22Rv1 (cell line): Measurements from ENCODE around the gene GALNT4.

Source experiments
- H3K27ac ChIP-seq: fragments of 450-650 bp; 2 replicates; pipeline ENCODE4 v1.5.1; 2017
- CTCF ChIP-seq: fragments of 450-650 bp; IDR thresholded peaks from 2 replicates; pipeline ENCODE4 v1.5.1; 2017; ENCODE audit warnings: mild to moderate bottlenecking
- ZFX ChIP-seq: fragments of 450-650 bp; IDR thresholded peaks from 2 replicates; pipeline ENCODE4 v1.6.1; 2017; ENCODE audit warnings: antibody characterized with exemption, borderline replicate concordance

The GALNT4 gene

GRCh38 chr12:89524541-89525304 is at the start of gene GALNT4:
Gene GALNT4 (minus strand): TSS chr12:89524796. CDS start chr12:89524549, 247 bp downstream.
- peak within 1 kb of the TSS; percentile 93 for H3K27ac ChIP-seq
- TF ChIP-seq ZFX (no peak), CTCF (peak; percentile 92)

- H3K27ac ChIP-seq = no peak overlapping the region
- no peak for TF ChIP-seq CTCF
- no peak for TF ChIP-seq ZFX
Measured at GRCh38 chr12:89573051-89573810, 48.6 kb upstream of the GALNT4 start.

GRCh38 chr12:89571491-89572195 is 47.0 kb upstream of the GALNT4 start:
- no peak overlapping the region for H3K27ac ChIP-seq

GRCh38 chr12:89568484-89568883 is 43.9 kb upstream of the GALNT4 start:
- no peak for TF ChIP-seq ZFX
- TF ChIP-seq CTCF = no peak
- no peak overlapping the region for H3K27ac ChIP-seq

More at GRCh38 chr12:89571491-89572195, 47.0 kb upstream of the GALNT4 start:
- no peak for TF ChIP-seq CTCF
- TF ChIP-seq ZFX = no peak

GRCh38 chr12:89567691-89568239 is 43.2 kb upstream of the GALNT4 start:
- no peak for TF ChIP-seq CTCF

GRCh38 chr12:89566615-89567014 is 42.0 kb upstream of the GALNT4 start:
- peak overlapping the region; percentile 52 for H3K27ac ChIP-seq
- TF ChIP-seq ZFX (no peak), CTCF (no peak)

More at GRCh38 chr12:89567691-89568239, 43.2 kb upstream of the GALNT4 start:
- H3K27ac ChIP-seq = no peak overlapping the region
